ENCODE data around the gene DHTKD1.

GRCh38 chr10:12140038-12140437 is 71.3 kb downstream of the DHTKD1 start:
- TF ChIP-seq ZFP37 (tag by site-specific recombination; IDR thresholded peaks at IDR 0.05) (no peak), CTCF (tag by site-specific recombination; IDR thresholded peaks at IDR 0.05) (no peak), INSM2 (tag by site-specific recombination; IDR thresholded peaks at IDR 0.05) (no peak), GLIS2 (tag by site-specific recombination; IDR thresholded peaks at IDR 0.05) (no peak), ZNF184 (tag by site-specific recombination; IDR thresholded peaks at IDR 0.05) (no peak), ZBTB10 (tag by site-specific recombination; IDR thresholded peaks at IDR 0.05) (no peak)
